K562 (cell line): ENCODE results near the gene CDH2. TPM values are rescaled to one million over a fixed set of nuclear protein-coding genes. Genes with fewer than 3 reads are reported as not detected.

Experiments used
- ATAC-seq: fragments of 200-7000 bp; cut with Tn5 transposase; 3 replicates; pipeline ENCODE4 v1.9.1; 2020; ENCODE audit warnings: moderate library complexity
- BruUV-seq: library from RNA; stranded (reverse); fragments of 400-500 nt; replicated peaks from 2 replicates; lab custom pipeline; 2021; lab: Mats Ljungman, UMichigan
- CTCF ChIA-PET: fragments of 300-600 bp; formaldehyde crosslinking; extraction: SDS; loops from one replicate; lab custom pipeline; 2021; ENCODE audit warnings: low intra/inter-chr PET ratio; lab: Yijun Ruan, JAX
- POLR2A ChIA-PET: fragments of 300-600, 350-650 bp; sonication (Branson Sonifier 250); formaldehyde crosslinking; extraction: SDS; loops from one replicate; lab custom pipeline; 2021; ENCODE audit warnings: antibody characterized with exemption, inconsistent platforms; lab: Yijun Ruan, JAX
- DNase-seq, 4 experiments: peaks; one replicate each; pipeline versions ENCODE4 v3.0.0 to v3.0.0-alpha.2; 2011 to 2018; ENCODE audit warnings: low spot score in 3 of 4, mixed read lengths in 3 of 4; ENCODE audit errors: extremely low read depth in 1 of 4
- FAIRE-seq: peaks from 2 replicates; lab custom pipeline; 2011; peaks lifted over from hg19 to GRCh38; lab: Jason Lieb, UNC
- H2AFZ ChIP-seq: 2 replicates; pipeline ENCODE4 v1.6.0; 2011; ENCODE audit warnings: low read depth, low read length, control low read depth, inconsistent platforms
- H3K27ac ChIP-seq: fragments of 200-600 bp; 3 replicates; pipeline ENCODE4 v1.8.0; 2011; ENCODE audit warnings: low read depth, mild to moderate bottlenecking, control low read depth, inconsistent platforms, low read length, moderate library complexity, mixed read lengths; ENCODE audit errors: extremely low read depth
- H3K27me3 ChIP-seq, 2 experiments: fragments of 300-600 bp in 1 of 2; 2 replicates in 1 of 2; 3 replicates in 1 of 2; pipeline versions ENCODE4 v1.6.0 to v1.8.0; 2011; ENCODE audit warnings: inconsistent platforms in 2 of 2, low read length in 2 of 2, mild to moderate bottlenecking in 1 of 2, mixed read lengths in 1 of 2, moderate library complexity in 1 of 2; ENCODE audit not compliant: control insufficient read depth in 2 of 2, insufficient read depth in 2 of 2
- H3K36me3 ChIP-seq: fragments of 300-600 bp; 3 replicates; pipeline ENCODE4 v1.8.0; 2011; ENCODE audit warnings: mild to moderate bottlenecking, low read length, inconsistent platforms; ENCODE audit not compliant: control insufficient read depth, insufficient read depth
- H3K4me1 ChIP-seq, 2 experiments: fragments of 200-600 bp in 1 of 2; replicated peaks in 1 of 2; 2 replicates in 1 of 2; 3 replicates in 1 of 2; pipeline versions ENCODE4 v1.5.1 to v1.8.0; 2011; ENCODE audit warnings: inconsistent platforms in 2 of 2, low read length in 2 of 2, mild to moderate bottlenecking in 1 of 2, mixed read lengths in 1 of 2, moderate library complexity in 1 of 2; ENCODE audit not compliant: control insufficient read depth in 2 of 2, insufficient read depth in 2 of 2
- H3K4me2 ChIP-seq: 2 replicates; pipeline ENCODE4 v1.6.1; 2011; ENCODE audit warnings: low read length, control low read depth, inconsistent platforms, mixed read lengths; ENCODE audit not compliant: insufficient read depth
- H3K4me3 ChIP-seq: fragments of 200-600 bp; sonication (generic), shearing (Covaris generic); 2 replicates; pipeline ENCODE4 v1.5.1; 2016; ENCODE audit warnings: control low read depth, inconsistent platforms
- H3K79me2 ChIP-seq: fragments of 200-600 bp; 3 replicates; pipeline ENCODE4 v1.8.0; 2011; ENCODE audit warnings: low read length, inconsistent platforms; ENCODE audit not compliant: control insufficient read depth, insufficient read depth
- H3K9ac ChIP-seq, 2 experiments: 2 replicates each; pipeline versions ENCODE4 v1.6.0 to v1.6.1; 2011; ENCODE audit warnings: low read depth in 2 of 2, low read length in 2 of 2, control low read depth in 1 of 2, inconsistent platforms in 1 of 2, mild to moderate bottlenecking in 1 of 2, mixed read lengths in 1 of 2; ENCODE audit not compliant: insufficient read depth in 1 of 2
- H3K9me1 ChIP-seq: one replicate; pipeline ENCODE4 v1.6.0; 2011; ENCODE audit warnings: inconsistent platforms, mild to moderate bottlenecking, low read length, moderate library complexity; ENCODE audit not compliant: control insufficient read depth, insufficient read depth
- H3K9me3 ChIP-seq: replicated peaks from 2 replicates; pipeline ENCODE4 v1.5.1; 2011; ENCODE audit warnings: low read depth, low read length, inconsistent platforms; ENCODE audit not compliant: control insufficient read depth, insufficient read depth
- H4K20me1 ChIP-seq: replicated peaks from 2 replicates; pipeline ENCODE4 v1.6.1; 2011; ENCODE audit warnings: low read length, inconsistent platforms, mixed read lengths; ENCODE audit not compliant: control insufficient read depth, insufficient read depth
- ASH1L ChIP-seq: fragments of 450-650 bp; IDR thresholded peaks from 2 replicates; pipeline ENCODE4 v1.6.1; 2018; ENCODE audit warnings: borderline replicate concordance, mild to moderate bottlenecking, low read depth; ENCODE audit not compliant: partially characterized antibody
- E2F4 ChIP-seq: sonication (generic); formaldehyde crosslinking; IDR thresholded peaks from 2 replicates; pipeline ENCODE4 v1.8.0; 2022; ENCODE audit warnings: mild to moderate bottlenecking, low read depth, missing genetic modification reagents
- IRF1 ChIP-seq: sonication (generic); formaldehyde crosslinking; IDR thresholded peaks from 2 replicates; pipeline ENCODE4 v1.8.0; 2022; ENCODE audit warnings: missing genetic modification reagents, mild to moderate bottlenecking, borderline replicate concordance
- NKRF ChIP-seq: fragments of 450-650 bp; IDR thresholded peaks from 2 replicates; pipeline ENCODE4 v1.6.1; 2016; ENCODE audit warnings: borderline replicate concordance
- SMARCA5 ChIP-seq: fragments of 450-650 bp; IDR thresholded peaks from 2 replicates; pipeline ENCODE4 v1.6.1; 2016
- STAG1 ChIP-seq: sonication (generic); formaldehyde crosslinking; IDR thresholded peaks from 2 replicates; pipeline ENCODE4 v1.5.0; 2020; ENCODE audit warnings: missing genetic modification reagents, borderline replicate concordance
- ZBTB49 ChIP-seq: sonication (generic); formaldehyde crosslinking; IDR thresholded peaks from 2 replicates; pipeline ENCODE4 v1.8.0; 2022; ENCODE audit warnings: missing genetic modification reagents, mild to moderate bottlenecking, borderline replicate concordance
- ZFPM2 ChIP-seq: fragments of 250-450 bp; sonication (Bioruptor Pico); IDR thresholded peaks from 2 replicates; pipeline ENCODE4 v1.5.1; 2022; ENCODE audit warnings: mild to moderate bottlenecking
- ZNF23 ChIP-seq: fragments of 250-450 bp; sonication (Bioruptor Pico); IDR thresholded peaks from 2 replicates; pipeline ENCODE4 v1.4.0; 2020; ENCODE audit warnings: mild to moderate bottlenecking
- ZNF280B ChIP-seq: fragments of 250-450 bp; sonication (Bioruptor Pico); IDR thresholded peaks from 2 replicates; pipeline ENCODE4 v1.5.1; 2021; ENCODE audit warnings: mild to moderate bottlenecking
- ZNF444 ChIP-seq: fragments of 250-450 bp; sonication (Bioruptor Pico); IDR thresholded peaks from 2 replicates; pipeline ENCODE4 v1.4.0; 2020; ENCODE audit warnings: mild to moderate bottlenecking, moderate library complexity
- ZNF830 ChIP-seq: fragments of 250-450 bp; sonication (Bioruptor Pico); IDR thresholded peaks from 2 replicates; pipeline ENCODE4 v1.5.0; 2021; ENCODE audit warnings: mild to moderate bottlenecking
- ZSCAN32 ChIP-seq: fragments of 450-650 bp; formaldehyde crosslinking; IDR thresholded peaks from 2 replicates; pipeline ENCODE4 v1.4.0; 2020; ENCODE audit warnings: mild to moderate bottlenecking, moderate library complexity
- WGBS: fragments of 100-300 bp; shearing (Covaris generic); methylation state at CpG from one replicate; pipeline ENCODE4 v1.1.6; 2016; ENCODE audit warnings: low coverage, mixed read lengths; ENCODE audit not compliant: insufficient coverage; ENCODE audit errors: missing lambda C conversion rate; 5-methylcytosine and 5-hydroxymethylcytosine counted together
- in situ Hi-C: fragments of 300-500 bp; cut with MboI; formaldehyde crosslinking; loops from 4 replicates; pipeline ENCODE4 v1.15.0; 2018; ENCODE audit warnings: inconsistent platforms, mixed read lengths
- intact Hi-C: fragments of 100-400 bp; cut with micrococcal nuclease; formaldehyde crosslinking; loops from 2 replicates; pipeline ENCODE4 v1.14.2; 2022
- polyA plus RNA-seq, 8 experiments: library from polyadenylated mRNA; depleted of rRNA in 4 of 8; stranded (reverse) in 5 of 8; unstranded in 3 of 8; fragments of >200 nt; fragmentation: Nextera tagmentation in 2 of 8; fragmentation: Illumina TruSeq in 1 of 8; extraction: Ambion mirVana in 2 of 8; extraction: Trizol in 1 of 8; gene quantifications; 2 replicates each; pipeline versions ENCODE4 v1.2.1 to v1.2.3, GENCODE V29; 2011 to 2014; ENCODE audit warnings: inconsistent platforms in 1 of 8, missing spikeins in 1 of 8
- total RNA-seq, 7 experiments: library from RNA; depleted of rRNA in 6 of 7; stranded (reverse); fragments of >200 nt in 6 of 7; fragmentation: Illumina TruSeq in 2 of 7; extraction: Trizol in 2 of 7; gene quantifications; 2 replicates each; pipeline versions ENCODE4 v1.2.1 to v1.2.3, GENCODE V29; 2011 to 2021; ENCODE audit warnings: low replicate concordance in 1 of 7

CDH2 gene
- total and polyA plus RNA-seq, 9 of the 15 experiments (the other 6 are each of a cell fraction or from before 2014, with no cell fraction given) = 0.04 TPM; not detected in 8

- TF ChIP-seq NKRF (no peak), ZNF280B (CRISPR knock-in tag) (no peak)
Observed at GRCh38 chr18:28177828-28178635, 1.1 kb upstream of the CDH2 start (continued).

GRCh38 chr18:28176698-28176947 is 307 bp downstream of the CDH2 start:
- Histone ChIP-seq H3K27ac (no peak overlapping the region), H3K4me2 (no peak overlapping the region), H3K4me3 (no peak overlapping the region), H3K36me3 (no peaks in the 10 kb centered on the region), H3K9me1 (no peaks in the 10 kb centered on the region), H3K9me3 (no peaks in the 10 kb centered on the region; the same call in 1 of the 2 replicates), H4K20me1 (no peaks in the 10 kb centered on the region), H3K79me2 (no peaks in the 10 kb centered on the region), H2AFZ (no peak overlapping the region), H3K4me1 (no peaks in the 10 kb centered on the region), H3K27me3 (no peaks in the 10 kb centered on the region), H3K9ac (no peak overlapping the region)
- CTCF ChIA-PET = no interaction called here
- in situ Hi-C loops = no loop called here
- no peak for FAIRE-seq
- ATAC-seq = no peak
- intact Hi-C loops = no loop called here
- 53% methylated on average over 5 of the region's 38 CpGs for WGBS
- no TSS peak for BruUV-seq
- POLR2A ChIA-PET = no interaction called here
- DNase-seq = no peak
- TF ChIP-seq ZBTB49 (no peak), SMARCA5 (no peak), E2F4 (CRISPR knock-in tag) (no peak), IRF1 (CRISPR knock-in tag) (no peak), STAG1 (CRISPR knock-in tag) (no peak), ZFPM2 (no peak), ZNF830 (CRISPR knock-in tag) (no peak), ZNF444 (CRISPR knock-in tag) (no peak), ZNF23 (no peak), ZSCAN32 (CRISPR knock-in tag) (no peak), ASH1L (no peak)
